ENCODE results near the gene LRRFIP2. TPM values are rescaled to one million over a fixed set of nuclear protein-coding genes. Genes with fewer than 3 reads are reported as not detected.
"Not testable (repeated sequence)": the region's sequence is repeated elsewhere in the genome, so short reads cannot be mapped to it uniquely, and the experiment has no call there.

LRRFIP2 gene, protein sequence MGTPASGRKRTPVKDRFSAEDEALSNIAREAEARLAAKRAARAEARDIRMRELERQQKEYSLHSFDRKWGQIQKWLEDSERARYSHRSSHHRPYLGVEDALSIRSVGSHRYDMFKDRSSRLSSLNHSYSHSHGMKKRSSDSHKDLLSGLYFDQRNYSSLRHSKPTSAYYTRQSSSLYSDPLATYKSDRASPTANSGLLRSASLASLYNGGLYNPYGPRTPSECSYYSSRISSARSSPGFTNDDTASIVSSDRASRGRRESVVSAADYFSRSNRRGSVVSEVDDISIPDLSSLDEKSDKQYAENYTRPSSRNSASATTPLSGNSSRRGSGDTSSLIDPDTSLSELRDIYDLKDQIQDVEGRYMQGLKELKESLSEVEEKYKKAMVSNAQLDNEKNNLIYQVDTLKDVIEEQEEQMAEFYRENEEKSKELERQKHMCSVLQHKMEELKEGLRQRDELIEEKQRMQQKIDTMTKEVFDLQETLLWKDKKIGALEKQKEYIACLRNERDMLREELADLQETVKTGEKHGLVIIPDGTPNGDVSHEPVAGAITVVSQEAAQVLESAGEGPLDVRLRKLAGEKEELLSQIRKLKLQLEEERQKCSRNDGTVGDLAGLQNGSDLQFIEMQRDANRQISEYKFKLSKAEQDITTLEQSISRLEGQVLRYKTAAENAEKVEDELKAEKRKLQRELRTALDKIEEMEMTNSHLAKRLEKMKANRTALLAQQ
- 10 to 100 TPM; 45.7 to 62.4 TPM for total RNA-seq
- polyA plus RNA-seq (ENCODE audit: insufficient read length in 2 of 2) = 10 to 100 TPM; 71.8 to 74.3 TPM
- long read RNA-seq, donor 1, partial matches to known transcripts = 21 of 26 reads
- long read RNA-seq, donor 1, other reads (novel, unspliced or antisense) = 0 of 26 reads
- long read RNA-seq, donor 2, partial matches to known transcripts = 0 of 1 reads
- long read RNA-seq, donor 2, other reads (novel, unspliced or antisense) = 0 of 1 reads
- long read RNA-seq, donor 3, partial matches to known transcripts = 5 of 8 reads
- long read RNA-seq, donor 3, other reads (novel, unspliced or antisense) = 0 of 8 reads
- long read RNA-seq, donor 4, partial matches to known transcripts = 128 of 135 reads
- long read RNA-seq, donor 4, other reads (novel, unspliced or antisense) = 0 of 135 reads

DNA sequence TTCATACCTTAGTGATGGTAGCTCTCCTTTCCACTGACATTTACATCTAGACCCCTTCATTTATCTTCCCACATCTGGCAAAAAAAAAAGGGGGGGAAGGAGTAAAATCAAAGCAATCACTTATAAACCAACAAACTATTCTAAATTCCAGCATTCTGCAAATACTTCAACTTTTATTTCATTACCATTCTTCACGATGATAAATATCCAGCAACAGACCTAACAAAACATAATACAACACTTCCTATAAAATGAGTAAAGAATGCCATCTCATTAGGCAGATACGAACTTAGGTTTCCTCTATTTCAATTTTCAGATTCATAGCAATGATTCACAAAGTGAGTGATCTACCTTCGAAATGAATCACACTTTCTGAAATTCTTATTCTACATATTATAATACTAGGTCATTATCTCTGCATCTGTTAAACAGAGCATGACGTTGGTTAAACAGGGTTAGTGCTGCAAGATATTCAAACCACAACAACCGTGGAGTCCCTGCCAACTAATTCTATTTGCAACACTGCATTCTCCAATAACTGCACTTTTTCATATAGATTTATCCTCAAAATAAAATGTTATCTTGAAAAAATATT, at the start of gene LRRFIP2:
LRRFIP2 (minus strand) TSS at position 51 of the 595 bp plus-strand sequence. CDS start 25,599 bp downstream, outside the sequence.
- H3K9me3 ChIP-seq (ENCODE audit: control insufficient read depth, insufficient read depth, low read length) = no peaks in the 10 kb centered on the region
- no peaks in the 10 kb centered on the region for H3K27me3 ChIP-seq (ENCODE audit: control insufficient read depth, insufficient read depth, low read length)
- peaks cover 8% of the 10 kb centered on the region for H3K36me3 ChIP-seq (ENCODE audit: control insufficient read depth, insufficient read depth, low read length)
- no peaks in the 10 kb centered on the region for H3K4me1 ChIP-seq (ENCODE audit: control insufficient read depth, insufficient read depth, low read length)
- peak within 1 kb of the TSS; percentile 89 for H3K27ac ChIP-seq (ENCODE audit: low read depth, low read length)
- H3K4me3 ChIP-seq (ENCODE audit: low read depth, low read length) = peak within 1 kb of the TSS; percentile 74
- no peak for DNase-seq (ENCODE audit: low read depth in 4 of 6, low spot score in 6 of 6)
- WGBS (ENCODE audit: insufficient coverage) = no CpG with 5 or more reads among the region's 5 CpGs

DNA sequence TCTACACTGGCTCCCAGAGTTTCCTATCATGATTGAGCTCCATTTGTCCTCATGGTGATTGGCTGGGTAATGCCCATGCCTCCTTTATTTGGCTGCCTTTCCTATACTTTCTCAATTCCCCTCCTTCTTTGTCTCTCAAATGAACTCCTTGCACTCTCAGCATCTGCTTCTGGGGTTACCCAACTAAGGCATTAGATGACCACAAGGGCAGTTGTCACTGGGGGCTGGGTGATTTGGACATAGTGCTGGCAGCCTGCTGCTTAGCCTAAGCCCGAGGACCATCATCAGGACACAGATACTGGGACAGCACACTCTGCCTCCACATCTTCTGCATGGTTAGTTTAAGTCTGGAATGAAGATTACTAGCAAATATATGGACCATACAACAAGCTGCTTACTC, 49.2 kb upstream of the LRRFIP2 start:
- H3K27ac ChIP-seq (ENCODE audit: low read depth, low read length) = no peak overlapping the region
- H3K4me1 ChIP-seq (ENCODE audit: control insufficient read depth, insufficient read depth, low read length) = no peaks in the 10 kb centered on the region
- WGBS (ENCODE audit: insufficient coverage) = no CpG with 5 or more reads among the region's 1 CpG
- no peak overlapping the region for H3K4me3 ChIP-seq (ENCODE audit: low read depth, low read length)
- no peaks in the 10 kb centered on the region for H3K27me3 ChIP-seq (ENCODE audit: control insufficient read depth, insufficient read depth, low read length)
- DNase-seq (ENCODE audit: low read depth in 4 of 6, low spot score in 6 of 6) = no peak
- H3K9me3 ChIP-seq (ENCODE audit: control insufficient read depth, insufficient read depth, low read length) = no peaks in the 10 kb centered on the region
- H3K36me3 ChIP-seq (ENCODE audit: control insufficient read depth, insufficient read depth, low read length) = no peaks in the 10 kb centered on the region

DNA sequence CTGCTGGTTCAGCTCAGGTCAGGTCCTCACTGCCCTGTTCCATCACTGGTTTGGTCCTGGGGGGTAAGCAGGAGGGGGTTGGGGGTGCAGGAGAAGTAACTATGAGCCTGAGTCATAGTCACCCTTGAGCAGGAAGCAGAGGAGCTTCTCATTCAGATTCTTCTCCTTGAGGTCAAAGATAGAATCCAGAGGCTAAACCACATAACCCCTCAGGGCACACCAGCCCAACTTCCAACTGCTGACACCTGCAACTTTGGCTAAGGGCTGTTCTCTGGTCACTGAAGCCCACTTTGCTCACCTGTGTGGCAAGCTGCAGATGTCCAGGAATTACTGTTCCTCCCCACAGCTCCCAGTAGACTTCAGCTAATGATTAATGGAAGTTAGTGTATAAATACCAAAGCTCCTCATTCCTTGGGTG, 48.8 kb upstream of the LRRFIP2 start:
- no peak overlapping the region for H3K4me3 ChIP-seq (ENCODE audit: low read depth, low read length)
- no peak overlapping the region for H3K27ac ChIP-seq (ENCODE audit: low read depth, low read length)
- DNase-seq (ENCODE audit: low read depth in 4 of 6, low spot score in 6 of 6) = no peak
- no peaks in the 10 kb centered on the region for H3K27me3 ChIP-seq (ENCODE audit: control insufficient read depth, insufficient read depth, low read length)
- peaks cover 3% of the 10 kb centered on the region for H3K4me1 ChIP-seq (ENCODE audit: control insufficient read depth, insufficient read depth, low read length)
- no peaks in the 10 kb centered on the region for H3K36me3 ChIP-seq (ENCODE audit: control insufficient read depth, insufficient read depth, low read length)
- H3K9me3 ChIP-seq (ENCODE audit: control insufficient read depth, insufficient read depth, low read length) = no peaks in the 10 kb centered on the region

DNA sequence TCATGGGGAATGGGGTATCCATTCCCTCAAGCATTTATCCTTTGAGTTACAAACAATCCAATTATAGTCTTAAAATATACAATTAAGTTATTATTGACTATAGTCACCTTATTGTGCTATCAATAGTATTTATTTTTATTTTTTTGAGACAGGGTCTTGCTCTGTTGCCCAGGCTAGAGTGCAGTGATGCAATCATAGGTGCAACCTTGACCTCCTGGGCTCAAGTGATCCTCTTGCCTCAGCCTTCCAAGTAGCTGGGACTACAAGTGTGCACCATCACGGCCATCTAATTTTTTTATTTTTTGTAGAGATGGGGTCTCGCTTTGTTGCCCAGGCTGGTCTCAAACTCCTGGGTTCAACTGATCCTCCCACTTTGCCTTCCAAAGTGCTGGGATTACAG, 48.2 kb upstream of the LRRFIP2 start:
- not testable (repeated sequence) for DNase-seq (ENCODE audit: low read depth in 4 of 6, low spot score in 6 of 6); H3K27ac ChIP-seq (ENCODE audit: low read depth, low read length); H3K27me3 ChIP-seq (ENCODE audit: control insufficient read depth, insufficient read depth, low read length); H3K9me3 ChIP-seq (ENCODE audit: control insufficient read depth, insufficient read depth, low read length); H3K4me3 ChIP-seq (ENCODE audit: low read depth, low read length); H3K4me1 ChIP-seq (ENCODE audit: control insufficient read depth, insufficient read depth, low read length); H3K36me3 ChIP-seq (ENCODE audit: control insufficient read depth, insufficient read depth, low read length)
- 100% methylated on average over 1 of the region's 2 CpGs for WGBS (ENCODE audit: insufficient coverage)

DNA sequence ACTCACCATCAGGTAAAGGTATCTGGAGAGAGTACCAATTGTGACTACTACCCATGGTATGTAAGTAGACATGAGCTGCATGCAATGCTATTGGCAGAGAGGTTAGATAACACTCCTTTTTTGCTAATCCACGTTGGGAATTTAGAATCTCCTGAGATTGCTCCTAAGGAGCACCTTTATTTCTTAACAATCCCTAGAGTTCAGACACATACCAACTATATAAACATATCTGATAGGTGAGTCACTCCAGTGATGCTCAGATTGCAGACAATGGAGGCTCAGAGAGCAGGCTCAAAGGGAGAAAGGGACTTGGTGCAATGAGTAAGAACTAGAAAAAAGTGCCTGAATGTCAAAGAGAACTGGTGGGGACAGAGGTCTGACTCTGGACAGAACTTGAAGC, 47.0 kb upstream of the LRRFIP2 start:
- peaks cover 5% of the 10 kb centered on the region for H3K36me3 ChIP-seq (ENCODE audit: control insufficient read depth, insufficient read depth, low read length)
- no peaks in the 10 kb centered on the region for H3K9me3 ChIP-seq (ENCODE audit: control insufficient read depth, insufficient read depth, low read length)
- H3K27me3 ChIP-seq (ENCODE audit: control insufficient read depth, insufficient read depth, low read length) = no peaks in the 10 kb centered on the region
- H3K4me1 ChIP-seq (ENCODE audit: control insufficient read depth, insufficient read depth, low read length) = peaks cover 6% of the 10 kb centered on the region
- no CpG with 5 or more reads among the region's 1 CpG for WGBS (ENCODE audit: insufficient coverage)
- no peak overlapping the region for H3K4me3 ChIP-seq (ENCODE audit: low read depth, low read length)
- no peak for DNase-seq (ENCODE audit: low read depth in 4 of 6, low spot score in 6 of 6)
- no peak overlapping the region for H3K27ac ChIP-seq (ENCODE audit: low read depth, low read length)

DNA sequence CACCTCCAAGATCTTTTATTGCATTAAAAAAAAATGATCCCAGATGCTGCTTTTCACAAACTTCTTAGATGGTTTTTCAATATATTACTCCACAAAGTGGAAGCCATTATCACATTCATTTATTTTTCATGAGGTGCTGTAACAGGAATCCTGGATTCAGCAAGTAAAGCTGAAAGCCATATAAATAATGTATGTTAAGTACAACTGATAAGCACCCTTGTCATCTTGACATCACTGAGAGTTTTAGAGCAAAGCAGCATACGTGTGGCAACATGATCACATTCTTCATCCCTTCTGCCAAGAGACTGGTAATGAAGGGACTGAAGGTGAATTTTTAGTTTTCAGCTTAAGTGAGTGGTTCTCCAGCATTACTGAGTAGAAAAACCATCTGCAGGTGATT, 44.9 kb upstream of the LRRFIP2 start:
- Histone ChIP-seq H3K9me3 (ENCODE audit: control insufficient read depth, insufficient read depth, low read length) (no peaks in the 10 kb centered on the region), H3K27ac (ENCODE audit: low read depth, low read length) (no peak overlapping the region), H3K4me3 (ENCODE audit: low read depth, low read length) (no peak overlapping the region), H3K36me3 (ENCODE audit: control insufficient read depth, insufficient read depth, low read length) (peaks cover 5% of the 10 kb centered on the region), H3K27me3 (ENCODE audit: control insufficient read depth, insufficient read depth, low read length) (no peaks in the 10 kb centered on the region), H3K4me1 (ENCODE audit: control insufficient read depth, insufficient read depth, low read length) (peaks cover 6% of the 10 kb centered on the region)
- peak in 2 of 6 donors; percentile 8 to 76 for DNase-seq (ENCODE audit: low read depth in 4 of 6, low spot score in 6 of 6)
- WGBS (ENCODE audit: insufficient coverage) = no CpG with 5 or more reads among the region's 1 CpG

DNA sequence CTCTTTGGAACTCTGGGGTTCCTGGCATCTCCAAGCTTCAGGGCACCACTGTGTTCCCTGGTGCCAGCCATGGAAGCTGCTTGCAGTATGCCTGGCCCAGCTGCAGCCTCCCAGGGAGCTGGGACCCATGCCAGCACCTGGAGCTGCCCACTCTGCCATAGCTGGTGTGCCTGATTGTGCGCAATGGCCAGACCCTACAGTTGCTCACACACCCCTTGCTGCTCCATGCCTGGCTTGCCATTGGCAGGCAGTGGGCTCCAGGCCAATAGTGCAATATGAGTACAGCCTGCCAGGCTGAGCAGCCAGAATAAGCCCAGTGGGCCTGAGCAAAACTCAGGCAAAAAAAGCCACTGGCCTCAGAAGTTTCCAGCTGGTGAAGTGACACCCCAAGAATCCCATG, 43.8 kb upstream of the LRRFIP2 start:
- Histone ChIP-seq H3K9me3 (ENCODE audit: control insufficient read depth, insufficient read depth, low read length) (no peaks in the 10 kb centered on the region), H3K4me1 (ENCODE audit: control insufficient read depth, insufficient read depth, low read length) (peaks cover 6% of the 10 kb centered on the region), H3K27ac (ENCODE audit: low read depth, low read length) (no peak overlapping the region), H3K27me3 (ENCODE audit: control insufficient read depth, insufficient read depth, low read length) (no peaks in the 10 kb centered on the region), H3K36me3 (ENCODE audit: control insufficient read depth, insufficient read depth, low read length) (peaks cover 5% of the 10 kb centered on the region), H3K4me3 (ENCODE audit: low read depth, low read length) (no peak overlapping the region)
- WGBS (ENCODE audit: insufficient coverage) = 65% methylated on average over 1 of the region's 1 CpG
- DNase-seq (ENCODE audit: low read depth in 4 of 6, low spot score in 6 of 6) = peak in 2 of 6 donors; percentile 24 to 51

DNA sequence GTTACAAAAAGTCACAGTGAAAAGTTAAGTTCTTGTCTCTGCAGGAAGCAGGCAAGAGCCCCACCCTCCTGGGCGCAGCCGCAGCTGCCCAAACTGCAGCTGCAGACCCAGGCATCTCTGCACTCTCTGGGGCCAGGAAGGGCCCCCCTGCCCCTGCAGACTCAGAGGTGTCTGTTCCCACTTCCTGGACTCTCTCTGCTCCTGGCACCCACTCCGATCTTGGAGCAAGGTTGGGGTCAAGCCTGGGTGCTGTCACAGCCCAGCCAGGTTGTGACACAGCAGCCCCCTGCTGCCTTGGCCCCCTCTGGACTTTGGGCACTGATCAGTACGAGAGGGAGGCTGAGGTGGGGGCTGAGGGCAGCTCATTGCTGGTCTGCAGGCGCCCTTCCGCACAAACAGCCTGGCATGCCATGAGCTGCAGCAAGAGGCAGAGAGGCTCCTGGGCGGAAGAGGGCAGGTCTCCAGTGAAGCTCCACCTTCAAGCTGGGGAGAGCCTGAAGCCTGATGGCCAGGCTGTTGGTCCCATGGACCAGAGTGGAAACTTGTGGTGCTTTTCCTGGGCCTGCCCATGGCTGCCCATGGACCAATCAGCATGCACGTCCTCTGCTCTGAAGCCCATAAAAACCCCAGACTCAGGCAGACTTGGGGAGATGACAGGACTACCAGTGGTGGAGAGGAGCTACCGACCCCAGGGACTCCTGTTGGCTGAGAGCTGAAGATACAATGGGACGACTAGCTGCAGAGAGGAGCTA, 42.9 kb upstream of the LRRFIP2 start:
- no peaks in the 10 kb centered on the region for H3K9me3 ChIP-seq (ENCODE audit: control insufficient read depth, insufficient read depth, low read length)
- peaks cover 5% of the 10 kb centered on the region for H3K36me3 ChIP-seq (ENCODE audit: control insufficient read depth, insufficient read depth, low read length)
- H3K27me3 ChIP-seq (ENCODE audit: control insufficient read depth, insufficient read depth, low read length) = no peaks in the 10 kb centered on the region
- peaks cover 6% of the 10 kb centered on the region for H3K4me1 ChIP-seq (ENCODE audit: control insufficient read depth, insufficient read depth, low read length)
- no peak overlapping the region for H3K27ac ChIP-seq (ENCODE audit: low read depth, low read length)
- no peak overlapping the region for H3K4me3 ChIP-seq (ENCODE audit: low read depth, low read length)
- 94% methylated on average over 10 of the region's 10 CpGs for WGBS (ENCODE audit: insufficient coverage)
- no peak for DNase-seq (ENCODE audit: low read depth in 4 of 6, low spot score in 6 of 6)
